Activated CD4-positive, alpha-beta T cell treated with anti-CD3 and anti-CD28 coated beads, Interleukin-2, amount 50 U/mL, for 1 hour (primary cell): ENCODE data around the gene LUC7L2.
"Not testable (repeated sequence)": the region's sequence is repeated elsewhere in the genome, so short reads cannot be mapped to it uniquely, and the experiment has no call there.

Experiments
- DNase-seq: peaks from one replicate; pipeline ENCODE4 v3.0.0-alpha.2; 2020

The LUC7L2 gene

GRCh38 chr7:139452958-139453672 lies 93.4 kb downstream of the LUC7L2 start:
- no peak for DNase-seq

- no peak for DNase-seq
These were observed 94.1 kb downstream of the LUC7L2 start for GRCh38 chr7:139453673-139454321.

- DNase-seq: no peak
These were observed 96.1 kb downstream of the LUC7L2 start for GRCh38 chr7:139455789-139456188.

GRCh38 chr7:139456511-139456910 lies 96.8 kb downstream of the LUC7L2 start:
- DNase-seq: no peak

GRCh38 chr7:139457153-139457946 lies 97.7 kb downstream of the LUC7L2 start:
- no peak for DNase-seq

GRCh38 chr7:139463421-139463820 lies 103.7 kb downstream of the LUC7L2 start:
- not testable (repeated sequence) for DNase-seq

- DNase-seq: not testable (repeated sequence)
These were observed 104.8 kb downstream of the LUC7L2 start for GRCh38 chr7:139464511-139464910.

- not testable (repeated sequence) for DNase-seq
These were observed 105.4 kb downstream of the LUC7L2 start for GRCh38 chr7:139465072-139465471.

GRCh38 chr7:139467729-139468128 lies 108.0 kb downstream of the LUC7L2 start:
- DNase-seq: not testable (repeated sequence)

- DNase-seq: not testable (repeated sequence)
These were observed 108.6 kb downstream of the LUC7L2 start for GRCh38 chr7:139468281-139468680.

- DNase-seq: no peak
These were observed 112.2 kb downstream of the LUC7L2 start for GRCh38 chr7:139471740-139472353.
